GM18861 (cell line): ENCODE results near the gene CDCA5.

Experiments used
- ATAC-seq: cut with Tn5 transposase; IDR thresholded peaks from one replicate; pipeline ENCODE4 v1.9.1; 2021; ENCODE audit not compliant: unreplicated experiment

CDCA5 gene

DNA sequence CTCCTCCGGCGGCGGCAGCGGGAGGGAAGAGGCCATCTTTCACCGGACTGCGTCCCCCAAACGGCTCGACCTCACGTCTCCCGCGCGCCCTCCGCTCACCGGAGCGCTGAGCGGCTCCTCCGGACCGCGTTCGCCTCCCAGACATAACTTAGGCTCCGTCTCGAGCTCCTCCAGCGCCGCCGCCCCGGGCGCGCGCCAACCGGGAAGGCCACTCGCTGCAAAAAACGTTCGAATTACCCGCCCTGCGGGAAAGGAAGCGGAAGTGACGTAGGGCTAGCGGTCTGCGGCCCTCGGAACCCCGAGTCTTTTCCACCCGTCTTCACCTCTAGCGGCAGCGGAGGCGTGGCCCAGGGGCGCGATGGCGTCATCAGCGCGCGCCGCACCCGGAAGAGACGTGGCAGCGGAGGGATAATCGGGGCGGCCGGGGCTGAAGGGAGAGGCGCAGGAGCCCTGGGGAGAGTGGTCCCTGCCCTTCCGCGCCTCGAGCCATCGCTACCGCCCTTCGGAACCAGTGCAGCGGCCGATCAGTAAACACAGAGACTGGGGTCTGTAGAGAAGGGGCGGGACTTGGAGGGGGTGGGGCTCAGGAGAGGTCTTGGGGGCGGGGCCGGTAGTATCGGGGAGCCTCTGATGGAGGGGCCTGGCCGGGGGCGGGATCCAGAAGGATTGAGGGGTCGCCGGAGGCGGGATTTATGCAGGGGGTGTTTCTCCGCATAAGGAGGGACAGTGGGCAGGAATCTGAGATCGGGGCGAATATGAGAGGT lies at the start of gene CDCA5, which contains the start of gene ZFPL1:
Gene CDCA5 (minus strand): TSS at position 207 of the 764 bp plus-strand sequence. CDS start 62 bp downstream, at position 145.
Gene ZFPL1 (plus strand): TSS at position 389 of the 764 bp plus-strand sequence. CDS start 477 bp downstream, outside the sequence.
- ATAC-seq = peak; percentile 78

GRCh38 chr11:65132988-65133700 lies 49.3 kb upstream of the CDCA5 start:
- no peak for ATAC-seq

DNA sequence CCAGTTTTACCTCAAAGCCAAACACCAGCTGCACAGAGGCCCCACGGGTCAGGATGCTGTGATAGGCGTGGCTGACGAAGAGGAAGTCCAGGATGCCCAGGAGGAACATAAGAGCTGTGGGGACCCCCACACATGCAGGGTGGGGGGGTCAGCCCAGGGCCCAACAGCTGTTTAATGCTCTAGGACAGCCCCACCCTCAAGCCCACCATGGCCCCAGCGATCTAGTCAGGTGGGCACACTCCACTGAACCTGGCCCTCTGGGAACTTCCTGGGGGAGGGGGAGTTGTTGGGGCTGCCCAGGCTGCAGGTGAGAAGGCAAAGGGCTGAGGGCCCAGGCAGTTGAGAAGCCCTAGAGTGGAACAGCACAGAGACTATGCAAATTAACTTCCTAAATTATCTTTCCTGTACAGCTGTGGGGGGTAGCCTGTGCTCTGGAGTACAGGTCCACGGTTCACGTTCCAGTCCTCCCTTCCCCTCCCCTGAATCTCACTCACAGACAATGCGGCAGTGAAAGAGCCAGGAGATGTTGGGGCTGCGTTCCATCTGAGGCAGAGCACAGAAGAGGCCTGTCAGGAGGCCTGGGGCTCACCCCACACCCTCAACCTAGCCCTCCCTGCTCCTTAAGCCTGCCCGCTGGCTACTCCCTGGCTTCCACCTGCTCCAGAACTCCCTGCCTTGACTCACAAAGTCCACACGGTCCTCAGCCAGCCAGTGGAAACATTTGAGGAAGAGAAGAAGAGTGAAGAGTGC lies 48.6 kb upstream of the CDCA5 start:
- ATAC-seq = peak; percentile 35

DNA sequence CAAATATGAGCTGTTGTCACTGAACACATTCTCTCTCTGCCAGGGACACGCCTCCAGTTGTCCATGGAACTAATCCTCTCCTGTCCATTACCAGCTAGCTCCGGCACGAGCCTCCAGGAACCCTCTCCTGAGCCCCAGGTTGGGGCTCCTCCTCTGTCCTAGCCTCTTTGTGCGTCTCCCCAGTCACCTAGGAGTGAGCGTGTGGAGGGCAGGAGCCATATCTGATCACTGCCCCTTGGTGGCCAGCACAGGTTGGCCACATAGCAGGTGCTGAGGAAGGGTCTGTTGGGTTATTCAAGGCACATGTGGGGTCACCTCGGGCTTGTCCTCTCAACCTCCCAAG lies 48.0 kb upstream of the CDCA5 start:
- ATAC-seq = no peak

DNA sequence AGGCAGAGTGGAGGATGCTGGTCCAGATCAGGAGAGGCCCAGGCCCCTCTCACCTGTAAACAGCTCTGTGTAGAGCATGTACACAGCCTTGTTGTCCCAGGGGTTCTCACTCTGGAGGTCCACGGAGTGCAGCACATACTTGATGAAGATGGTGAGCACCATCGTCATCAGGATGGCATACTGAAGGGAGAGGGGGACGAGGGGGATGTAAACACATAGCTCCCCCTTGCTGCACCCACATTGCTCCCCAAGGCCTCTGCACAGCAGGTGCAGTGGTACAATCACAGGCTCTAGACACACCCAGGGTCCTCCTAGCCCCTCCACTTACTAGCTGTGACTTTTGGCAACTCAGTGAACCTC lies 47.6 kb upstream of the CDCA5 start:
- ATAC-seq = no peak

GRCh38 chr11:65130631-65131416 lies 47.0 kb upstream of the CDCA5 start:
- no peak for ATAC-seq

DNA sequence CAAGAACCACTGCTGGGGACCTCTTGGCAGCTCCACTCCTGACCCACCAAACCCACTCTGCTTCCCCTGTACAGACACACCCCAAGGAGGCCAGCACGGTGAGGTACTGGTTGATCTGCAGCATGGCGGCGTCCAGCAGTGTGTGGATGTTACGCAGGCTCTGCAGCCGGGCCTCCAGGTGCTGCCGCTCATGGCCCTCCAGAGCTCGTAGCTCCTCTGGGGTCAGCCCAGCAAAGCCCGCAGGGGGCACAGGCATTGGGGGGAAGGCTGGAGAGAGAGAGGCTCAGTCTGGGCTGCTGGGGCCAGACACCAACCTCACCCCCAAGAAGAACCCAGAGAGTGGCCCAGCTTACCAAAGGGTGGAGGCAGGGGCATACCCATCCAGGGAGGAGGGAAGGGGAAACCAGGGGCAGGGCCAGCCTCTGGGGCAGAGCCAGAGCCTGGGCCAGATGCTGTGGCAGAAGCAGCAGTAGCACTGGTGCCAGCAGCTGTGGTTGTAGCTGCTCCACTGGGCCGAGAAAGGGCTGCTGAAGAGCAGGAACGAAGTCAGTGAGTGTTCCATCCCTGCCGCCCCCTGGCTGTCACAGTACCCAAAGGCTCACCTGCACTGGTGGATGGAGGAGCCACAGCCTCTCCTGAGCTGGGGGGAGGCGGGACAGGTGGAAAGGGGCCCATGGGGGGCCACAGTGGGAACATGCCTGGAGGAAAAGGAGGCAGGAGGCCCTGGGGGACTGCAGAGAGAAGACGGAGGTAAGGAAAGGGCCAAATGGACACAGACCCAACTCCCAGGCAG lies 46.0 kb upstream of the CDCA5 start:
- ATAC-seq = no peak

DNA sequence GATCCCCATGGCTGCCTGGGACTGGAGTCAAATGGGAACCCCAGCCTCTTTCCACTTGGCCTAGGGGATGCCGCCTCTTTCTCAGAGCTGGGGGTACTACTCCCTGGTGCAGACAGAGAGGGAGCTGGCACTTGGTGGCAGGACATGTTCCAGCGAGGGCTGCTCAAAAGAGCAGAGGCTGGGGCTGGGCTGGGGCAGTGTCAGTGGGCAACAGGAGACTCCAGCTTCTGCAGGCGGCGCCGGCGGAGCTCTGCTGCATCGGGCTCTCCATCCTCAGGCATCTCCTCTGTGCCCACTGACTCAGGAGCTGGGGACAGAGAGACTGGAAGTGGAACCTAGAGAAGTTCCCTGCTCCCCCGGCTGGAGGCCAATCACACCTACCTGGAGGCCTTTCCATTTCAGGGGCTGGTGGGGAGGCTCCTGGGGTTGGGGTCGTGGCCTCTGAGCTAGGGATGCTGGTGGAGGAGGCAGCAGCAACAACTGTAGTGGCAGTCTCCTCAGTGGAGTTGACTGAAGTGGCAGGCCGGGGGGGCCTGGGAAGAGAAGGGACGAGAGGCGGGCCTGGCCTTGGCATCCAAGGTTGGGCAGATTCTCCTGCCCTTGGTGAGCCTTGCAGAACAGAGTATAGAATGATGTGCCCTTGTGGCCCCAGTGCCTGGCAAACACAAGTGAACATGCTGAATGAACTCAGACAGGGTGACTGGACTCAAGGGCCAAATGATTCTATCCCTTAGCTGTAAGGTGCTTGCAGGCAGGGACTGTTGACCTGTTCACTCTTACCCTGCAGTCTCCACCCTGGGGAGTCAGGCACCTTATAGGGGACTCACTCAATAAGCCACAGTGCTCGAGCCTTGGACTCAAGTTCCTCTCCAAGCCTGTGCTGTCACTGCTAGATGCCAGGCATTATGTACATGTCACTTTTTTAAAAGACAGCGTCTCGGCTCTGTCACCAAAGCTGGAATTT lies 44.6 kb upstream of the CDCA5 start:
- ATAC-seq = no peak

GRCh38 chr11:65127473-65128181 lies 43.8 kb upstream of the CDCA5 start:
- ATAC-seq = no peak

DNA sequence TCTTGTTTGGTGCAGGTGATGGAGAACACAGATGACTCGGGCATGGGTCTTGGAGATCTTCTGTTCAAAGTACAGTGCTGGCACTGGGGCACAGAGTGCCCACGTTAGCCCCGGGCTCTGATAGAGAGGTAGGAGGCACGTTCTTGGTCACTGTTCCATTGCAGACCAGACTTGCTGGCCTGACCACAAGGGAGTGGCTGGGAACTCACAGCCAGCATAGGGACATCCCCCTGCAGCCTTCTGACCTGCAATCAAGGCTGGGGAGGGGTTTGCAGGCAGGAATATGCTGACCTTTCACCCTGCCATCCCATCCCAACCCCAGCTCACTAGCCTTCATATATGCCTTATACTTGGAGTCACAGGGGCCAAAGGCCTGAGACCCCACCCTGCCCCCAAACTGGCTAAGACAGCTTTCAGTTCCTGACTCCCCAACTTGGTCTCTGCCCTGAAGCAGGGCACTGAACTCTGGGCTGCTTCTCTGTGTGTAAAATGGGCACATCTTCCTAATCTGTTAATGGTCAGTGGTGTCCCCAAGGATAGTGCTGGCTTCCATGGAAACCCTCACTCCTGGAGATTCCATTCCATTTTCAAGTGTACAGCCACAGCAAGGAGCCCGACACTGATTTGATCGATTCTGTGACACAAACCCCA lies 42.9 kb upstream of the CDCA5 start:
- no peak for ATAC-seq

DNA sequence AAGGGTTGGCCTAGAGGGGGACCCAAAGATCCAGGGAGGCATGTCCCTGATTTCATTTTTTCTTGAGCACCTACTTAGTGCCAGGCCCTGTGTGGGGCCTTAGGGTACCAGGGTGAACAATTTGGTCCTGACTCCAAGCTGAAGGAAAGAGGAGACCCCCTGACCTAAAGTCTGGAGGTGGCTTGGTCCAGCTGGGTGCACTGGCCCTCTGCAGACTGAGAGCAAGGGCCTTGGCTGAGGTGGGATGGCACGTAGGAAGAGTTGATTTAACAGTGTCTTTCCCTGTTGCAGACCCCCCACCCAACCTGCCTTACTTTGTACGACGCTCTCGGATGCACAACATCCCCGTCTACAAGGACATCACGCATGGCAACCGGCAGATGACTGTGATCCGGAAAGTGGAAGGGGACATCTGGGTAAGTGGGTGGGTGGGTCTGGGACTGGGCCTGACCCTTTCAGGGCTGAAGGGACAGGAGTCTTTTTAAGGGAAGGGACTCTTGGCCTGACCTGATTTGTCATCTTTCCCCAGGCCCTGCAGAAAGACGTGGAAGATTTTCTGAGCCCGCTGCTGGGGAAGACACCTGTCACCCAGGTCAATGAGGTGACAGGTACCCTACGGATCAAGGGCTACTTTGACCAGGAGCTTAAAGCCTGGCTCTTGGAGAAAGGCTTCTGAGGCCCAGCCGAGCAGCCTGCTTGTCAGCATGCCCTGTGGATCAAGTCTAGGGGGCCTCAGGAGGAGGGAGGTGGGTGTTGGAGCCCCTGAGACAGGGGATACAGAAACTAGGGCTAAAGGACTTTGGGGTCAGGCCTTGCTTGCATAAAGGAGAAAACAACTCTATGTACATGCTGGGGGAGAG lies 41.6 kb upstream of the CDCA5 start:
- no peak for ATAC-seq

DNA sequence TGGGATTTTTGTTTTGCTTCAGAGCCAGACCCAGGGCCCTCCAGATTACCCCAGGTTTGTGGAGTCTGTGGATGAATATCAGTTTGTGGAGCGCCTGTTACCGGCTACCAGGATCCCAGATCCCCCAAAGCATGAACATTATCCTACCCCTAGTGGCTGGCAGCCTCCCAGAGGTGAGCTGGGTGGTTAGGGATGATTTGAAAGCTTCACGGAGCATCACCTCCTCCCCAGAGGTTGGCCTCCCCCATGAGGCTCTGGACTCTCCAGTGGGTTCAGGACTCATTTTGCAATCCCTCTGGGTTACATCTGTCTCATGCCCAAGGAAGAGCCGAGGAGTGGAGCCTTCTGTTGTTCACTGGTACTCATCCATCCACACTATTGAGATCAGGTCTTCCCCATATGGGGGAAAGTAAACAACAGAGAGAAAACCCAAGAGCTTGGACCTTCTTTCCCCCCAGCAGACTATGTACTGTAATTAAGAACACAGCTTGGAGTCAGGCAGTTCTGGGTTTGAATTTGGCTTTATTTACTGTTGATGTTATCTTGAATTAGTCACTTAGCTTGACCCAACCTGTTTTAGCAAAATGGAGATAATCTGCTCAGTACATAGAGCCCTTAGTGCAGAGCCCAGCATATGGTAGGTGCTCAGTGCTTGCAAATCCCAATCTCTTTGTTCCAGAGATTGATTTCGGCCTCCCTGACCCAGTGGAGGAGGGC lies 40.8 kb upstream of the CDCA5 start:
- no peak for ATAC-seq

- ATAC-seq = peak; percentile 57
Observed at GRCh38 chr11:65121865-65122696, 38.2 kb upstream of the CDCA5 start, which contains the start of the genes FAU and MRPL49. Gene FAU (minus strand): TSS chr11:65122134. CDS start chr11:65121813, 321 bp downstream. Gene MRPL49 (plus strand): TSS chr11:65122321. CDS start chr11:65122347, 26 bp downstream.

DNA sequence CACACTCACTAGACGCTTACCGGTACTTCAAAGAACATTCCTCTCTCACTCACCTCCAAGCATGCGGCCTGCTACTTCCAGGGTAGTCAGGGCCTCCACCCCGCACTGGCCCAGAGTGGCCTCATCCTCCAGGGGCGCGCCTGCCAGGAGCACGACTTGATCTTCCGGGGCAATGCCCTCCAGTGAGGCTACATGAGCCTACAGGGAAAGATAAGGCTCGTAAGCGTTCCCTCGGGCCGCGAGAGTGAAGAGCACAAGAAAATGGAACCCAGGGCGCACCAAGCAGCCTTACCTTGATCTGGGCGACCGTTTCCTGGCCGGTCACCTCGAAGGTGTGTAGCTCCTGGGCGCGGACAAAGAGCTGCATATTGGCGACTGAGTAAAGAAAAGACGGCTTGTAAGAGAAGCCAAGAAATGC lies 37.6 kb upstream of the CDCA5 start:
- ATAC-seq = no peak

DNA sequence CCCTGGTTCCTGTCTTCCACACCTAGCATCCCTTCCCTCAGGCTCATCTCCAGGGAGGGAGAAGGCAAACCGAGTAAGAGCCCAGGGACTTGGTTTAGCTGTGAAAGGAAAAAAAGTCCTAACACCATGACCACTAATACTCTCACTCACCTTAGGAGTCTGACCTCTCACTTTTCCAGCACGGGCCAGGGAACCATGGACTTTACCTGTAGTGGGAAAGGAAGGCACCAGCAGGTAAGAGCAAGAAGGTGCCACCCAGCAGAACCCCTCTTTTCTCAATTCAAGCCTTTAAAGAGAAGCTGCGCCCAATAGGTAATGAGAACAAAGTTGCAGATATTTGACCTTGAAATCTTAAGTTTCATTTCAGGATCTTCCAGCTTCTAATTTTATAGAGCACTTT lies 37.0 kb upstream of the CDCA5 start:
- no peak for ATAC-seq
